Pancreas (tissue), 10 donors: Measurements from ENCODE around the gene FRMD5. TPM values are rescaled to one million over a fixed set of nuclear protein-coding genes. Genes with fewer than 3 reads are reported as not detected.

ENCODE experiments used
- ATAC-seq, 4 donors: fragments of 200-7000 bp; cut with Tn5 transposase; one replicate each; pipeline versions ENCODE4 v1.8.0 to v1.9.1; 2020; ENCODE audit warnings: mild to moderate bottlenecking in 4 of 4, moderate library complexity in 4 of 4
- DNase-seq, 6 donors: peaks; one replicate each; pipeline ENCODE4 v3.0.0-alpha.2; 2020
- FAIRE-seq: peaks from 2 replicates; lab custom pipeline; 2012; peaks lifted over from hg19 to GRCh38; lab: Jason Lieb, UNC
- H3K27ac ChIP-seq, 4 donors: fragments of 200-600 bp; sonication (generic); 1 replicate in 3 of 4; 2 replicates in 1 of 4; pipeline versions ENCODE4 v1.5.0 to v1.8.0; 2020
- H3K27me3 ChIP-seq, 4 donors: fragments of 200-600 bp; one replicate each; pipeline ENCODE4 v1.8.0; 2021
- H3K36me3 ChIP-seq, 3 donors: fragments of 200-600 bp; sonication (generic) in 1 of 3; one replicate each; pipeline versions ENCODE4 v1.5.0 to v1.8.0; 2020 to 2021
- H3K4me1 ChIP-seq, 3 donors: fragments of 200-600 bp; one replicate each; pipeline ENCODE4 v1.8.0; 2021
- H3K4me3 ChIP-seq, 4 donors: fragments of 200-600 bp; sonication (generic) in 2 of 4; one replicate each; pipeline versions ENCODE4 v1.5.0 to v1.8.0; 2020 to 2021
- H3K9me3 ChIP-seq, 4 donors: fragments of 200-600 bp; one replicate each; pipeline ENCODE4 v1.8.0; 2021
- WGBS, 2 donors: extraction: QIAGEN DNeasy Blood & Tissue Kit; methylation state at CpG; one replicate each; pipeline ENCODE4 v1.1.7; 2013; 5-methylcytosine and 5-hydroxymethylcytosine counted together
- intact Hi-C, 3 donors: fragments of 100-400 bp; cut with DNase I; formaldehyde crosslinking; loops; one replicate each; pipeline versions ENCODE4 v1.11.1 to v1.14.2; 2022
- polyA plus RNA-seq, 2 donors: library from polyadenylated mRNA; stranded (reverse); fragments of 200-250 nt; gene quantifications; one replicate each; pipeline ENCODE4 v1.2.3, GENCODE V29; 2013
- total RNA-seq, 6 donors: library from RNA; stranded (reverse); fragmentation: NEBNext Ultra II Directional in 4 of 6; extraction: Animal tissue kit (Norgen Biotek cat#: 25700) in 4 of 6; gene quantifications; one replicate each; pipeline versions ENCODE4 v1.2.1 to v1.2.4, GENCODE V29; 2021 to 2023
- TF ChIP-seq, protein P1 (sequence below), 4 donors: fragments of 200-600 bp; sonication (generic) in 3 of 4; IDR thresholded peaks; one replicate each; pipeline versions ENCODE4 v1.5.0 to v1.8.0; 2021; ENCODE audit warnings: antibody characterized with exemption in 4 of 4
- donor health status: healthy with polysubstance abuse.
- donor health status: DM: no; HTN: no; CAD: no; lungs with moderate emphysema.
- donor health status: DM: no; HTN: no; CAD: no.
- donor health status: control.
- donor health status: control.
- donor health status: Bipolar disorder and iron deficiency.
- donor health status: DM: yes; HTN: yes; CAD: no.
- donor health status: DM: no; HTN: no; CAD: no.
- donor health status: DM: no; HTN: no; CAD: no.
- donor health status: DM: yes; HTN: yes; CAD: no.

FRMD5 gene
- total and polyA plus RNA-seq, 8 donors = 0.04 to 1.5 (median 0.35) TPM; not detected in 1

- Histone ChIP-seq H3K36me3 (no peaks in the 10 kb centered on the region), H3K4me1 (peaks cover 0 to 1% (median 0%) of the 10 kb centered on the region in 3 donors), H3K9me3 (no peaks in the 10 kb centered on the region), H3K4me3 (no peak overlapping the region), H3K27me3 (no peaks in the 10 kb centered on the region), H3K27ac (no peak overlapping the region)
- FAIRE-seq = no peak
- 33 to 67% methylated on average over 1 of the region's 1 CpG for WGBS, 2 donors
- no peak for DNase-seq
- intact Hi-C loops = no loop called here
- no peak for ATAC-seq
- TF ChIP-seq, protein P1, sequence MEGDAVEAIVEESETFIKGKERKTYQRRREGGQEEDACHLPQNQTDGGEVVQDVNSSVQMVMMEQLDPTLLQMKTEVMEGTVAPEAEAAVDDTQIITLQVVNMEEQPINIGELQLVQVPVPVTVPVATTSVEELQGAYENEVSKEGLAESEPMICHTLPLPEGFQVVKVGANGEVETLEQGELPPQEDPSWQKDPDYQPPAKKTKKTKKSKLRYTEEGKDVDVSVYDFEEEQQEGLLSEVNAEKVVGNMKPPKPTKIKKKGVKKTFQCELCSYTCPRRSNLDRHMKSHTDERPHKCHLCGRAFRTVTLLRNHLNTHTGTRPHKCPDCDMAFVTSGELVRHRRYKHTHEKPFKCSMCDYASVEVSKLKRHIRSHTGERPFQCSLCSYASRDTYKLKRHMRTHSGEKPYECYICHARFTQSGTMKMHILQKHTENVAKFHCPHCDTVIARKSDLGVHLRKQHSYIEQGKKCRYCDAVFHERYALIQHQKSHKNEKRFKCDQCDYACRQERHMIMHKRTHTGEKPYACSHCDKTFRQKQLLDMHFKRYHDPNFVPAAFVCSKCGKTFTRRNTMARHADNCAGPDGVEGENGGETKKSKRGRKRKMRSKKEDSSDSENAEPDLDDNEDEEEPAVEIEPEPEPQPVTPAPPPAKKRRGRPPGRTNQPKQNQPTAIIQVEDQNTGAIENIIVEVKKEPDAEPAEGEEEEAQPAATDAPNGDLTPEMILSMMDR (IDR thresholded peaks at IDR 0.05) = no peak
Observed at GRCh38 chr15:44024155-44024554, 170.9 kb downstream of the FRMD5 start.

DNA sequence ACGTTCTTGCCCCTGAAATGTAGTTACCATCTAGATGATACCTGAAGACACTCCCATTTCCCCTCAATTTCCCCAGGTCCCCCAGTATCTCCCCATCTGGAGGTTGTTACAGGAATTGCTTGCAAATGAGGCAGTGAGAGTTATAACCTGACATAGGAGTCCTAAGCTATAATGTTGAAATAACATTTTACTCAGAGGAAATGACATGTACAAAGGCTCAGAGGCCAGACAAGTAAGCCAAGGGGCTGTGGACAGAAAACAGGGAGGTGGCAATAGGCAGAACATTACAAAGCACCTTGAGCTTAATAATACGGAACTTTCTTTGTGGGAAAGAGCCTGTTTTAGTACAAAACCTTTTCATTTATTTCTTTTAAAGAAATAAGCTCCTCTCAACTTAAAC is 171.9 kb downstream of the FRMD5 start:
- TF ChIP-seq, protein P1 (IDR thresholded peaks at IDR 0.05) = no peak
- no peak for DNase-seq
- intact Hi-C loops = no loop called here
- no peak for ATAC-seq
- WGBS, 2 donors = 64 to 70% methylated on average over 2 of the region's 2 CpGs
- H3K4me1 ChIP-seq = no peaks in the 10 kb centered on the region
- no peak for FAIRE-seq
- no peak overlapping the region for H3K27ac ChIP-seq
- no peak overlapping the region for H3K4me3 ChIP-seq
- H3K9me3 ChIP-seq = no peaks in the 10 kb centered on the region
- H3K36me3 ChIP-seq = no peaks in the 10 kb centered on the region
- H3K27me3 ChIP-seq = no peaks in the 10 kb centered on the region

GRCh38 chr15:44018151-44018550 is 176.9 kb downstream of the FRMD5 start:
- H3K27ac ChIP-seq = no peak overlapping the region
- ATAC-seq (no peak), DNase-seq (no peak), FAIRE-seq (no peak)
- no peaks in the 10 kb centered on the region for H3K36me3 ChIP-seq
- H3K4me3 ChIP-seq = no peak overlapping the region
- H3K4me1 ChIP-seq = no peaks in the 10 kb centered on the region
- intact Hi-C loops = no loop called here
- TF ChIP-seq, protein P1 (IDR thresholded peaks at IDR 0.05) = no peak
- H3K27me3 ChIP-seq = no peaks in the 10 kb centered on the region
- WGBS, 2 donors = 57 to 61% methylated on average over 2 of the region's 2 CpGs
- no peaks in the 10 kb centered on the region for H3K9me3 ChIP-seq

GRCh38 chr15:44015545-44016305 is 179.3 kb downstream of the FRMD5 start:
- no peak for ATAC-seq
- intact Hi-C loops = no loop called here
- TF ChIP-seq, protein P1 (IDR thresholded peaks at IDR 0.05) = no peak
- no peak for DNase-seq
- WGBS, 2 donors = 60 to 64% methylated on average over 3 of the region's 3 CpGs
- no peaks in the 10 kb centered on the region for H3K4me1 ChIP-seq
- H3K27ac ChIP-seq = no peak overlapping the region
- no peaks in the 10 kb centered on the region for H3K36me3 ChIP-seq
- H3K27me3 ChIP-seq = no peaks in the 10 kb centered on the region
- H3K9me3 ChIP-seq = no peaks in the 10 kb centered on the region
- H3K4me3 ChIP-seq = no peak overlapping the region
- no peak for FAIRE-seq

GRCh38 chr15:44011238-44011854 is 183.7 kb downstream of the FRMD5 start:
- intact Hi-C loops = no loop called here
- TF ChIP-seq, protein P1 (IDR thresholded peaks at IDR 0.05) = no peak
- ATAC-seq = no peak
- H3K36me3 ChIP-seq = no peaks in the 10 kb centered on the region
- H3K4me1 ChIP-seq = no peaks in the 10 kb centered on the region
- FAIRE-seq = no peak
- H3K9me3 ChIP-seq = no peaks in the 10 kb centered on the region
- WGBS, 2 donors = 67 to 80% methylated on average over 5 of the region's 5 CpGs
- no peak overlapping the region for H3K4me3 ChIP-seq
- no peaks in the 10 kb centered on the region for H3K27me3 ChIP-seq
- H3K27ac ChIP-seq = no peak overlapping the region
- no peak for DNase-seq
